Spleen (tissue), 7 donors: ENCODE measurements around the gene SRRM2.

Experiments used
- POLR2A ChIP-seq, 3 donors: fragments of 450-650 bp; IDR thresholded peaks; one replicate each; pipeline ENCODE4 v1.5.1; 2017; ENCODE audit warnings: antibody characterized with exemption in 3 of 3, mild to moderate bottlenecking in 1 of 3
- POLR2AphosphoS5 ChIP-seq, 3 donors: sonication (generic); formaldehyde crosslinking; IDR thresholded peaks; one replicate each; pipeline ENCODE4 v1.5.1; 2017; ENCODE audit warnings: antibody characterized with exemption in 3 of 3
- TF ChIP-seq, protein P1 (sequence below), 11 experiments: fragments of 200-600 bp in 7 of 11; fragments of 450-650 bp in 4 of 11; sonication (generic) in 4 of 11; IDR thresholded peaks in 8 of 11; conservative IDR thresholded peaks in 3 of 11; 1 replicate in 7 of 11; 2 replicates in 4 of 11; pipeline versions ENCODE4 v1.4.0 to v1.8.0; 2016 to 2021; ENCODE audit warnings: antibody characterized with exemption in 11 of 11, inconsistent platforms in 4 of 11, mild to moderate bottlenecking in 1 of 11
- donor health status: DM: no; HTN: no; CAD: no; lungs with moderate emphysema.
- donor health status: DM: no; HTN: no; CAD: no.
- donor health status: DM: no; HTN: no; CAD: no.

- TF ChIP-seq, protein P1, sequence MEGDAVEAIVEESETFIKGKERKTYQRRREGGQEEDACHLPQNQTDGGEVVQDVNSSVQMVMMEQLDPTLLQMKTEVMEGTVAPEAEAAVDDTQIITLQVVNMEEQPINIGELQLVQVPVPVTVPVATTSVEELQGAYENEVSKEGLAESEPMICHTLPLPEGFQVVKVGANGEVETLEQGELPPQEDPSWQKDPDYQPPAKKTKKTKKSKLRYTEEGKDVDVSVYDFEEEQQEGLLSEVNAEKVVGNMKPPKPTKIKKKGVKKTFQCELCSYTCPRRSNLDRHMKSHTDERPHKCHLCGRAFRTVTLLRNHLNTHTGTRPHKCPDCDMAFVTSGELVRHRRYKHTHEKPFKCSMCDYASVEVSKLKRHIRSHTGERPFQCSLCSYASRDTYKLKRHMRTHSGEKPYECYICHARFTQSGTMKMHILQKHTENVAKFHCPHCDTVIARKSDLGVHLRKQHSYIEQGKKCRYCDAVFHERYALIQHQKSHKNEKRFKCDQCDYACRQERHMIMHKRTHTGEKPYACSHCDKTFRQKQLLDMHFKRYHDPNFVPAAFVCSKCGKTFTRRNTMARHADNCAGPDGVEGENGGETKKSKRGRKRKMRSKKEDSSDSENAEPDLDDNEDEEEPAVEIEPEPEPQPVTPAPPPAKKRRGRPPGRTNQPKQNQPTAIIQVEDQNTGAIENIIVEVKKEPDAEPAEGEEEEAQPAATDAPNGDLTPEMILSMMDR (IDR thresholded peaks at IDR 0.05 in 8 of 11, conservative IDR thresholded peaks at IDR 0.05 in 3 of 11): no peak
- TF ChIP-seq POLR2A (IDR thresholded peaks at IDR 0.05): no peak
- TF ChIP-seq POLR2AphosphoS5 (IDR thresholded peaks at IDR 0.05): no peak
Observed at GRCh38 chr16:2787406-2787805, 35.0 kb downstream of the SRRM2 start, which contains the start of gene PRSS33.
